HEK293 (cell line): ENCODE measurements around the gene C1QL1.

Source experiments
- CTCF ChIA-PET: fragments of 350-600 bp; formaldehyde crosslinking; extraction: SDS; loops from one replicate; lab custom pipeline; 2021; ENCODE audit warnings: antibody characterized with exemption; lab: Yijun Ruan, JAX
- POLR2A ChIA-PET: fragments of 300-600 bp; formaldehyde crosslinking; extraction: SDS; loops from one replicate; lab custom pipeline; 2020; ENCODE audit warnings: antibody characterized with exemption, inconsistent platforms; lab: Yijun Ruan, JAX
- H3K27ac ChIP-seq: fragments of 200-500 bp; sonication (Bioruptor generic); 2 replicates; pipeline ENCODE4 v1.5.1; 2014; ENCODE audit warnings: low read depth, low read length, control low read depth, inconsistent platforms; ENCODE audit errors: extremely low read depth
- H3K36me3 ChIP-seq, 2 experiments: fragments of 200-500 bp in 1 of 2; sonication (Bioruptor generic) in 1 of 2; 1 replicate in 1 of 2; 2 replicates in 1 of 2; pipeline ENCODE4 v1.5.1; 2014 to 2017; ENCODE audit warnings: inconsistent platforms in 2 of 2, low read length in 2 of 2; ENCODE audit not compliant: control insufficient read depth in 2 of 2, insufficient read depth in 1 of 2
- H3K4me1 ChIP-seq: fragments of 200-500 bp; sonication (Bioruptor generic); 2 replicates; pipeline ENCODE4 v1.5.1; 2014; ENCODE audit warnings: mild to moderate bottlenecking, low read length, inconsistent platforms; ENCODE audit not compliant: control insufficient read depth, insufficient read depth
- H3K4me3 ChIP-seq: 2 replicates; pipeline ENCODE4 v1.5.1; 2011; ENCODE audit warnings: low read depth, mild to moderate bottlenecking, control low read depth, low read length, moderate library complexity
- H3K9me3 ChIP-seq: fragments of 200-500 bp; sonication (Bioruptor generic); 2 replicates; pipeline ENCODE4 v1.5.1; 2014; ENCODE audit warnings: low read depth, low read length, inconsistent platforms; ENCODE audit not compliant: control insufficient read depth, insufficient read depth
- HOXD13 ChIP-seq: sonication (generic); formaldehyde crosslinking; IDR thresholded peaks from 2 replicates; pipeline ENCODE4 v1.8.0; 2022; ENCODE audit warnings: missing genetic modification reagents, borderline replicate concordance
- IKZF3 ChIP-seq: fragments of 450-650 bp; IDR thresholded peaks from 2 replicates; pipeline ENCODE4 v1.5.0; 2018; ENCODE audit warnings: missing biosample characterization, mild to moderate bottlenecking, missing genetic modification characterization, moderate library complexity
- SP2 ChIP-seq: fragments of 450-650 bp; formaldehyde crosslinking; IDR thresholded peaks from 2 replicates; pipeline ENCODE4 v1.5.1; 2016; ENCODE audit warnings: missing biosample characterization, missing genetic modification characterization
- TRIM28 ChIP-seq: IDR thresholded peaks from 2 replicates; pipeline ENCODE4 v1.6.1; 2011; ENCODE audit warnings: low read length, control low read depth, borderline replicate concordance
- WT1 ChIP-seq: fragments of 450-650 bp; formaldehyde crosslinking; IDR thresholded peaks from 2 replicates; pipeline ENCODE4 v1.5.1; 2016; ENCODE audit warnings: missing biosample characterization, missing genetic modification characterization
- ZFP3 ChIP-seq: fragments of 450-650 bp; formaldehyde crosslinking; IDR thresholded peaks from 2 replicates; pipeline ENCODE4 v1.5.1; 2016; ENCODE audit warnings: low read depth, missing biosample characterization, missing genetic modification characterization
- ZNF138 ChIP-seq: fragments of 450-650 bp; formaldehyde crosslinking; IDR thresholded peaks from 2 replicates; pipeline ENCODE4 v1.5.1; 2016; ENCODE audit warnings: missing biosample characterization, missing genetic modification characterization, borderline replicate concordance
- ZNF350 ChIP-seq: fragments of 450-650 bp; formaldehyde crosslinking; IDR thresholded peaks from 2 replicates; pipeline ENCODE4 v1.5.0; 2017; ENCODE audit warnings: missing biosample characterization, mild to moderate bottlenecking, missing genetic modification characterization
- ZNF426 ChIP-seq: fragments of 450-650 bp; formaldehyde crosslinking; IDR thresholded peaks from 2 replicates; pipeline ENCODE4 v1.5.1; 2017; ENCODE audit warnings: missing biosample characterization, missing genetic modification characterization, mild to moderate bottlenecking, inconsistent platforms, moderate library complexity
- ZNF433 ChIP-seq: fragments of 450-650 bp; formaldehyde crosslinking; IDR thresholded peaks from 2 replicates; pipeline ENCODE4 v1.5.1; 2016; ENCODE audit warnings: missing biosample characterization, missing genetic modification characterization, low read depth
- ZNF560 ChIP-seq: fragments of 450-650 bp; formaldehyde crosslinking; IDR thresholded peaks from 2 replicates; pipeline ENCODE4 v1.5.1; 2017; ENCODE audit warnings: missing biosample characterization, missing genetic modification characterization, borderline replicate concordance
- ZNF600 ChIP-seq: fragments of 450-650 bp; formaldehyde crosslinking; IDR thresholded peaks from 2 replicates; pipeline ENCODE4 v1.5.1; 2016; ENCODE audit warnings: missing biosample characterization, missing genetic modification characterization
- ZNF621 ChIP-seq: fragments of 450-650 bp; formaldehyde crosslinking; IDR thresholded peaks from 2 replicates; pipeline ENCODE4 v1.5.1; 2017; ENCODE audit warnings: missing biosample characterization, missing genetic modification characterization
- ZNF837 ChIP-seq: fragments of 450-650 bp; formaldehyde crosslinking; IDR thresholded peaks from 2 replicates; pipeline ENCODE4 v1.5.1; 2016; ENCODE audit warnings: missing biosample characterization, missing genetic modification characterization
- TF ChIP-seq, protein P1 (sequence below): fragments of 450-650 bp; formaldehyde crosslinking; IDR thresholded peaks from 2 replicates; pipeline ENCODE4 v1.5.1; 2016; ENCODE audit warnings: missing biosample characterization, missing genetic modification characterization
- TF ChIP-seq, protein P2 (sequence below): fragments of 450-650 bp; formaldehyde crosslinking; IDR thresholded peaks from 2 replicates; pipeline ENCODE4 v1.5.1; 2016; ENCODE audit warnings: missing biosample characterization, missing genetic modification characterization
- TF ChIP-seq, protein P3 (sequence below): fragments of 450-650 bp; formaldehyde crosslinking; IDR thresholded peaks from 2 replicates; pipeline ENCODE4 v1.5.1; 2016; ENCODE audit warnings: missing biosample characterization, missing genetic modification characterization

C1QL1 gene

DNA sequence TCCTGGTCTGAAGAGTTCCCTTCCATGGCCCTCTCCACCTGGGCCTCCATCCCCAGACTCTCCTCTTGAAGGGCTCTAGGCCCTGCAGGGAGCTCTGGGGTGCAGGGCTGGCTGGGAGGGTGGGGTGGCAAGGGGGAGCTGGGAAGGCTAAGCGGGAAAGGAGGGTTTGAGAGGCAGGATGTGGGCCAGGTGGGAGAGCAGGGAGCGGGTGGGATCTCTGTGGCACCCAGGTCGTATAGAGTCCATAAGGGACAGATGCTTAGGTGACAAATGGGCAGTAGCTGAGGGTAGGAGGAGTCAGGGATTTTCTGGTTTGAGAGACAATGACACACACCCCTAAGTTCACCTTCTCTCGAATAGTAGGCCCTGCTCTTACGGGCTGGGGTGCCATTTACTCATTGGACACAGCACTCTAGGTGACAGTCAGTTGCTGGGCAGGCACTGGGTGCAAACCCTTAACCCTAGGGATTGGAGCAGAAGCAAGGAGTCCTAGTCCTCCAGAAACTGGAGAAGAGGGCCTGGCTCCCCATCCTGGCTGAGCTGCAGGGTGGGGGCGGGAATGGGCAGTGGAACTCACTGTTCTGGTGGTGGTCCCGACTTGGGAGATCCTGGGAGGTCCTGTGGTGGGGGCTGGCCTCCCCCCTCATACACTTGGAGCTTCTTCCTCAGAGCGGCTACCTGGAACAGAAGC is 35.9 kb downstream of the C1QL1 start:
- ChIA-PET CTCF (interaction anchor here (0.6 to 4.9 kb wide), 4 partner anchors 12 to 165 kb away, joined by 3 to 41 read pairs (median 13); no protein-coding TSS in a partner anchor), POLR2A (interaction anchor here (0.5 to 0.8 kb wide), 3 partner anchors 8 to 9 kb away, joined by 3 read pairs; no protein-coding TSS in a partner anchor)
- Histone ChIP-seq H3K9me3 (no peaks in the 10 kb centered on the region), H3K36me3 (peaks cover 64 to 95% of the 10 kb centered on the region in 2 experiments), H3K4me3 (no peak overlapping the region), H3K27ac (no peak overlapping the region), H3K4me1 (no peaks in the 10 kb centered on the region)
- TF ChIP-seq ZFP3 (tag by site-specific recombination), result no peak
- TF ChIP-seq, protein P1, sequence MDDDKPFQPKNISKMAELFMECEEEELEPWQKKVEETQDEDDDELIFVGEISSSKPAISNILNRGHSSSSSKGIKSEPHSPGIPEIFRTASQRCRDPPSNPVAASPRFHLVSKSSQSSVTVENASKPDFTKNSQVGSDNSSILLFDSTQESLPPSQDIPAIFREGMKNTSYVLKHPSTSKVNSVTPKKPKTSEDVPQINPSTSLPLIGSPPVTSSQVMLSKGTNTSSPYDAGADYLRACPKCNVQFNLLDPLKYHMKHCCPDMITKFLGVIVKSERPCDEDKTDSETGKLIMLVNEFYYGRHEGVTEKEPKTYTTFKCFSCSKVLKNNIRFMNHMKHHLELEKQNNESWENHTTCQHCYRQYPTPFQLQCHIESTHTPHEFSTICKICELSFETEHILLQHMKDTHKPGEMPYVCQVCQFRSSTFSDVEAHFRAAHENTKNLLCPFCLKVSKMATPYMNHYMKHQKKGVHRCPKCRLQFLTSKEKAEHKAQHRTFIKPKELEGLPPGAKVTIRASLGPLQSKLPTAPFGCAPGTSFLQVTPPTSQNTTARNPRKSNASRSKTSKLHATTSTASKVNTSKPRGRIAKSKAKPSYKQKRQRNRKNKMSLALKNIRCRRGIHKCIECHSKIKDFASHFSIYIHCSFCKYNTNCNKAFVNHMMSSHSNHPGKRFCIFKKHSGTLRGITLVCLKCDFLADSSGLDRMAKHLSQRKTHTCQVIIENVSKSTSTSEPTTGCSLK (tag by site-specific recombination), result no peak
- no peak for TF ChIP-seq IKZF3
- no peak for TF ChIP-seq TRIM28
- TF ChIP-seq ZNF138 (tag by site-specific recombination), result no peak
- TF ChIP-seq, protein P2, sequence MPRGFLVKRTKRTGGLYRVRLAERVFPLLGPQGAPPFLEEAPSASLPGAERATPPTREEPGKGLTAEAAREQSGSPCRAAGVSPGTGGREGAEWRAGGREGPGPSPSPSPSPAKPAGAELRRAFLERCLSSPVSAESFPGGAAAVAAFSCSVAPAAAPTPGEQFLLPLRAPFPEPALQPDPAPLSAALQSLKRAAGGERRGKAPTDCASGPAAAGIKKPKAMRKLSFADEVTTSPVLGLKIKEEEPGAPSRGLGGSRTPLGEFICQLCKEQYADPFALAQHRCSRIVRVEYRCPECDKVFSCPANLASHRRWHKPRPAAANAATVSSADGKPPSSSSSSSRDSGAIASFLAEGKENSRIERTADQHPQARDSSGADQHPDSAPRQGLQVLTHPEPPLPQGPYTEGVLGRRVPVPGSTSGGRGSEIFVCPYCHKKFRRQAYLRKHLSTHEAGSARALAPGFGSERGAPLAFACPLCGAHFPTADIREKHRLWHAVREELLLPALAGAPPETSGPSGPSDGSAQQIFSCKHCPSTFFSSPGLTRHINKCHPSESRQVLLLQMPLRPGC (tag by site-specific recombination), result no peak
- TF ChIP-seq, protein P3, sequence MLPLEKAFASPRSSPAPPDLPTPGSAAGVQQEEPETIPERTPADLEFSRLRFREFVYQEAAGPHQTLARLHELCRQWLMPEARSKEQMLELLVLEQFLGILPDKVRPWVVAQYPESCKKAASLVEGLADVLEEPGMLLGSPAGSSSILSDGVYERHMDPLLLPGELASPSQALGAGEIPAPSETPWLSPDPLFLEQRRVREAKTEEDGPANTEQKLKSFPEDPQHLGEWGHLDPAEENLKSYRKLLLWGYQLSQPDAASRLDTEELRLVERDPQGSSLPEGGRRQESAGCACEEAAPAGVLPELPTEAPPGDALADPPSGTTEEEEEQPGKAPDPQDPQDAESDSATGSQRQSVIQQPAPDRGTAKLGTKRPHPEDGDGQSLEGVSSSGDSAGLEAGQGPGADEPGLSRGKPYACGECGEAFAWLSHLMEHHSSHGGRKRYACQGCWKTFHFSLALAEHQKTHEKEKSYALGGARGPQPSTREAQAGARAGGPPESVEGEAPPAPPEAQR (tag by site-specific recombination), result no peak
- TF ChIP-seq WT1 (tag by site-specific recombination), result no peak
- no peak for TF ChIP-seq ZNF560 (tag by site-specific recombination)
- TF ChIP-seq ZNF426 (tag by site-specific recombination), result no peak
- no peak for TF ChIP-seq HOXD13
- no peak for TF ChIP-seq ZNF433 (tag by site-specific recombination)
- no peak for TF ChIP-seq ZNF350

GRCh38 chr17:44931376-44931775 is 36.7 kb downstream of the C1QL1 start:
- POLR2A ChIA-PET, result interaction anchor here (0.7 kb wide), 1 partner anchor 8 kb away, joined by 3 read pairs; no protein-coding TSS in a partner anchor
- no peak overlapping the region for H3K4me3 ChIP-seq
- no peaks in the 10 kb centered on the region for H3K9me3 ChIP-seq
- no peak for TF ChIP-seq ZNF621 (tag by site-specific recombination)
- TF ChIP-seq ZNF837 (tag by site-specific recombination), result no peak
- TF ChIP-seq ZNF600 (tag by site-specific recombination), result peak; percentile 78
- TF ChIP-seq SP2, result no peak
- TF ChIP-seq ZNF433 (tag by site-specific recombination), result no peak
- H3K27ac ChIP-seq, result no peak overlapping the region
- CTCF ChIA-PET, result interaction anchor here (0.6 to 4.9 kb wide), 4 partner anchors 11 to 169 kb away, joined by 3 to 41 read pairs (median 14); no protein-coding TSS in a partner anchor
- H3K36me3 ChIP-seq, result peaks cover 64 to 100% of the 10 kb centered on the region in 2 experiments
- no peaks in the 10 kb centered on the region for H3K4me1 ChIP-seq
